ENCODE results near the gene PPDPF.

GRCh38 chr20:63544958-63545516, 24.5 kb downstream of the PPDPF start:
- no peak for TF ChIP-seq TAF1 (IDR thresholded peaks at IDR 0.05; ENCODE audit: low read depth, low read length)
- TF ChIP-seq, protein P1, sequence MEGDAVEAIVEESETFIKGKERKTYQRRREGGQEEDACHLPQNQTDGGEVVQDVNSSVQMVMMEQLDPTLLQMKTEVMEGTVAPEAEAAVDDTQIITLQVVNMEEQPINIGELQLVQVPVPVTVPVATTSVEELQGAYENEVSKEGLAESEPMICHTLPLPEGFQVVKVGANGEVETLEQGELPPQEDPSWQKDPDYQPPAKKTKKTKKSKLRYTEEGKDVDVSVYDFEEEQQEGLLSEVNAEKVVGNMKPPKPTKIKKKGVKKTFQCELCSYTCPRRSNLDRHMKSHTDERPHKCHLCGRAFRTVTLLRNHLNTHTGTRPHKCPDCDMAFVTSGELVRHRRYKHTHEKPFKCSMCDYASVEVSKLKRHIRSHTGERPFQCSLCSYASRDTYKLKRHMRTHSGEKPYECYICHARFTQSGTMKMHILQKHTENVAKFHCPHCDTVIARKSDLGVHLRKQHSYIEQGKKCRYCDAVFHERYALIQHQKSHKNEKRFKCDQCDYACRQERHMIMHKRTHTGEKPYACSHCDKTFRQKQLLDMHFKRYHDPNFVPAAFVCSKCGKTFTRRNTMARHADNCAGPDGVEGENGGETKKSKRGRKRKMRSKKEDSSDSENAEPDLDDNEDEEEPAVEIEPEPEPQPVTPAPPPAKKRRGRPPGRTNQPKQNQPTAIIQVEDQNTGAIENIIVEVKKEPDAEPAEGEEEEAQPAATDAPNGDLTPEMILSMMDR (IDR thresholded peaks at IDR 0.05; ENCODE audit: control extremely low read depth in 1 of 3, insufficient read depth in 1 of 3, low read depth in 1 of 3, low read length in 3 of 3): no peak
- no peak for TF ChIP-seq NRF1 (IDR thresholded peaks at IDR 0.05; ENCODE audit: low read depth, low read length)
- TF ChIP-seq GABPA (IDR thresholded peaks at IDR 0.05; ENCODE audit: borderline replicate concordance, insufficient read depth, low read length): no peak
- TF ChIP-seq, protein P2, sequence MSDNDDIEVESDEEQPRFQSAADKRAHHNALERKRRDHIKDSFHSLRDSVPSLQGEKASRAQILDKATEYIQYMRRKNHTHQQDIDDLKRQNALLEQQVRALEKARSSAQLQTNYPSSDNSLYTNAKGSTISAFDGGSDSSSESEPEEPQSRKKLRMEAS (IDR thresholded peaks at IDR 0.05): no peak
- TF ChIP-seq POLR2A (IDR thresholded peaks at IDR 0.05; ENCODE audit: control extremely low read depth in 1 of 2, low read depth in 2 of 2, low read length in 2 of 2): no peak
- no peak for TF ChIP-seq CBX5 (IDR thresholded peaks at IDR 0.05; ENCODE audit: low read depth, low read length)
- no peak for TF ChIP-seq EZH2 (IDR thresholded peaks at IDR 0.05; ENCODE audit: low read depth, low read length, severe bottlenecking)
- TF ChIP-seq EP300 (IDR thresholded peaks at IDR 0.05; ENCODE audit: borderline replicate concordance in 1 of 2, low read depth in 2 of 2, low read length in 2 of 2): no peak
- TF ChIP-seq CREB1 (IDR thresholded peaks at IDR 0.05): no peak
- no peak for TF ChIP-seq CHD2 (IDR thresholded peaks at IDR 0.05; ENCODE audit: low read length)
- TF ChIP-seq CHD1 (IDR thresholded peaks at IDR 0.05; ENCODE audit: low read depth, low read length): no peak
- no peak for TF ChIP-seq E2F6 (IDR thresholded peaks at IDR 0.05)
- TF ChIP-seq TCF12 (IDR thresholded peaks at IDR 0.05; ENCODE audit: low read depth, low read length): no peak

All from H1 (cell line).